GM12878 (cell line): ENCODE data around the gene NEGR1. TPM values are rescaled to one million over a fixed set of nuclear protein-coding genes. Genes with fewer than 3 reads are reported as not detected.

Experiments
- ATAC-seq: fragments of 200-7000 bp; cut with Tn5 transposase; 3 replicates; pipeline ENCODE4 v1.9.1; 2020; ENCODE audit warnings: mild to moderate bottlenecking, moderate library complexity
- BruUV-seq: library from RNA; stranded (reverse); fragments of 400-500 nt; replicated peaks from 2 replicates; lab custom pipeline; 2021; lab: Mats Ljungman, UMichigan
- CTCF ChIA-PET: fragments of 300-600 bp; sonication (Branson Sonifier 250); formaldehyde crosslinking; extraction: SDS; loops from one replicate; lab custom pipeline; 2021; ENCODE audit warnings: inconsistent platforms; lab: Yijun Ruan, JAX
- POLR2A ChIA-PET: fragments of 350-600 bp; formaldehyde crosslinking; extraction: SDS; loops from one replicate; lab custom pipeline; 2021; ENCODE audit warnings: inconsistent platforms; lab: Charles Lee
- RAD21 ChIA-PET: fragments of 300-600 bp; sonication (Branson Sonifier 250); formaldehyde crosslinking; loops from one replicate; lab custom pipeline; 2023; ENCODE audit warnings: antibody characterized with exemption; ENCODE audit not compliant: unreplicated experiment; lab: Charles Lee
- SMC1A ChIA-PET: fragments of 300-600 bp; sonication (Branson Sonifier 250); formaldehyde crosslinking; loops from one replicate; lab custom pipeline; 2023; ENCODE audit not compliant: unreplicated experiment, uncharacterized antibody; lab: Charles Lee
- DNase-seq: peaks from one replicate; pipeline ENCODE4 v3.0.0-alpha.2; 2011; ENCODE audit warnings: low read depth, low spot score
- FAIRE-seq: peaks from 3 replicates; lab custom pipeline; 2011; peaks lifted over from hg19 to GRCh38; lab: Jason Lieb, UNC
- H2AFZ ChIP-seq: 2 replicates; pipeline ENCODE4 v1.6.0; 2011; ENCODE audit warnings: low read depth, low read length, control low read depth; ENCODE audit not compliant: control insufficient read depth
- H3K27ac ChIP-seq: 2 replicates; pipeline ENCODE4 v1.5.1; 2011; ENCODE audit warnings: control low read depth; ENCODE audit not compliant: control insufficient read depth, insufficient read depth
- H3K27me3 ChIP-seq, 2 experiments: replicated peaks in 1 of 2; 2 replicates each; pipeline versions ENCODE4 v1.6.0 to v1.6.1; 2011; ENCODE audit warnings: low read length in 1 of 2; ENCODE audit not compliant: control insufficient read depth in 2 of 2, insufficient read depth in 2 of 2
- H3K36me3 ChIP-seq, 2 experiments: 2 replicates each; pipeline ENCODE4 v1.5.1; 2011; ENCODE audit warnings: low read length in 1 of 2; ENCODE audit not compliant: control insufficient read depth in 2 of 2, insufficient read depth in 2 of 2
- H3K4me1 ChIP-seq: 2 replicates; pipeline ENCODE4 v1.6.1; 2011; ENCODE audit warnings: mild to moderate bottlenecking, low read length, moderate library complexity, mixed read lengths; ENCODE audit not compliant: control insufficient read depth, insufficient read depth
- H3K4me2 ChIP-seq: 2 replicates; pipeline ENCODE4 v1.6.0; 2011; ENCODE audit warnings: control low read depth; ENCODE audit not compliant: control insufficient read depth, insufficient read depth
- H3K4me3 ChIP-seq: fragments of 200-600 bp; sonication (generic); 2 replicates; pipeline ENCODE4 v1.5.1; 2016
- H3K79me2 ChIP-seq: 2 replicates; pipeline ENCODE4 v1.6.0; 2011; ENCODE audit warnings: low read length; ENCODE audit not compliant: control insufficient read depth, insufficient read depth
- H3K9ac ChIP-seq: 2 replicates; pipeline ENCODE4 v1.8.0; 2011; ENCODE audit warnings: low read length, control low read depth, mixed read lengths; ENCODE audit not compliant: control insufficient read depth, insufficient read depth
- H3K9me3 ChIP-seq: replicated peaks from 3 replicates; pipeline ENCODE4 v1.5.1; 2011; ENCODE audit warnings: mild to moderate bottlenecking, low read length; ENCODE audit not compliant: control insufficient read depth, insufficient read depth
- H4K20me1 ChIP-seq: 2 replicates; pipeline ENCODE4 v1.6.0; 2011; ENCODE audit not compliant: control insufficient read depth, insufficient read depth
- BACH1 ChIP-seq: fragments of 450-650 bp; IDR thresholded peaks from 2 replicates; pipeline ENCODE4 v1.6.1; 2017; ENCODE audit warnings: mild to moderate bottlenecking, borderline replicate concordance
- CHD4 ChIP-seq: fragments of 200-600 bp; sonication (generic); IDR thresholded peaks from 2 replicates; pipeline ENCODE4 v1.6.1; 2016; ENCODE audit warnings: mild to moderate bottlenecking
- E2F4 ChIP-seq: IDR thresholded peaks from 2 replicates; pipeline ENCODE4 v1.6.1; 2012; ENCODE audit warnings: low read depth, low read length, improper control_type of control experiment
- HDGF ChIP-seq: fragments of 450-650 bp; IDR thresholded peaks from 2 replicates; pipeline ENCODE4 v1.6.1; 2016; ENCODE audit warnings: antibody characterized with exemption
- KAT2A ChIP-seq: conservative IDR thresholded peaks from 2 replicates; pipeline ENCODE4 v1.6.1; 2011; ENCODE audit warnings: low read depth, low read length; ENCODE audit not compliant: control insufficient read depth
- MYC ChIP-seq: IDR thresholded peaks from 2 replicates; pipeline ENCODE4 v1.6.1; 2011; ENCODE audit warnings: mild to moderate bottlenecking, low read length, moderate library complexity, inconsistent platforms; ENCODE audit not compliant: insufficient read depth, insufficient replicate concordance, insufficient read length, severe bottlenecking
- RAD51 ChIP-seq: fragments of 450-650 bp; IDR thresholded peaks from 2 replicates; pipeline ENCODE4 v1.6.1; 2016; ENCODE audit warnings: moderate library complexity, mild to moderate bottlenecking, inconsistent platforms
- SMAD5 ChIP-seq: IDR thresholded peaks from 2 replicates; pipeline ENCODE4 v1.6.1; 2016; ENCODE audit warnings: antibody characterized with exemption, low read depth
- USF1 ChIP-seq: IDR thresholded peaks from 2 replicates; pipeline ENCODE4 v1.6.1; 2011; ENCODE audit warnings: borderline replicate concordance, low read depth, mild to moderate bottlenecking, moderate library complexity, mixed read lengths, low read length; ENCODE audit not compliant: insufficient read depth; ENCODE audit errors: extremely low read length
- ZBED1 ChIP-seq: IDR thresholded peaks from 2 replicates; pipeline ENCODE4 v1.6.1; 2016; ENCODE audit warnings: borderline replicate concordance
- ZBTB4 ChIP-seq: fragments of 450-650 bp; formaldehyde crosslinking; IDR thresholded peaks from 2 replicates; pipeline ENCODE4 v1.4.0; 2022; ENCODE audit warnings: mild to moderate bottlenecking, moderate library complexity
- ZBTB40 ChIP-seq: fragments of 450-650 bp; IDR thresholded peaks from 2 replicates; pipeline ENCODE4 v1.6.1; 2016; ENCODE audit warnings: mild to moderate bottlenecking, moderate library complexity, borderline replicate concordance
- ZNF274 ChIP-seq: IDR thresholded peaks from one replicate; pipeline ENCODE4 v1.8.0; 2011; ENCODE audit not compliant: insufficient read length, insufficient read depth
- WGBS: methylation state at CpG from one replicate; pipeline ENCODE4 v1.1.6; 2016; ENCODE audit warnings: low lambda C conversion rate; ENCODE audit not compliant: insufficient replicate concordance, insufficient coverage; ENCODE audit errors: missing lambda C conversion rate; 5-methylcytosine and 5-hydroxymethylcytosine counted together
- in situ Hi-C: fragments of 300-500 bp; cut with MboI; formaldehyde crosslinking; loops from 9 replicates; pipeline ENCODE4 v1.14.3; 2018; ENCODE audit warnings: mixed read lengths
- intact Hi-C: fragments of 100-400 bp; cut with micrococcal nuclease; formaldehyde crosslinking; loops from one replicate; pipeline ENCODE4 v1.14.2; 2022; ENCODE audit not compliant: unreplicated experiment
- polyA plus RNA-seq, 11 experiments: library from polyadenylated mRNA; depleted of rRNA in 4 of 11; unstranded in 6 of 11; stranded (reverse) in 5 of 11; fragments of >200 nt; fragmentation: Nextera tagmentation in 4 of 11; fragmentation: Illumina TruSeq in 1 of 11; extraction: Ambion mirVana in 4 of 11; extraction: Trizol in 1 of 11; gene quantifications; 1 replicate in 1 of 11; 2 replicates in 10 of 11; pipeline versions ENCODE4 v1.2.1 to v1.2.3, GENCODE V29; 2011 to 2016; ENCODE audit warnings: inconsistent platforms in 2 of 11, missing spikeins in 2 of 11, low read depth in 1 of 11
- total RNA-seq, 4 experiments: library from RNA; depleted of rRNA in 3 of 4; stranded (reverse); fragments of >200 nt in 3 of 4; fragmentation: Illumina TruSeq in 1 of 4; extraction: Trizol in 1 of 4; gene quantifications; 2 replicates each; pipeline versions ENCODE4 v1.2.1 to v1.2.3, GENCODE V29; 2013 to 2021

NEGR1 gene
- total and polyA plus RNA-seq, 10 of the 15 experiments (the other 5 are each of a cell fraction or from before 2014, with no cell fraction given): under 0.01 to 0.03 (median 0.01) TPM; not detected in 7

- no peak for FAIRE-seq
- BruUV-seq: no TSS peak
- intact Hi-C loops: no loop called here
- ChIA-PET RAD21 (no interaction called here), POLR2A (no interaction called here), SMC1A (no interaction called here), CTCF (no interaction called here)
- no peak overlapping the region for H3K27ac ChIP-seq
- no peaks in the 10 kb centered on the region for H3K4me1 ChIP-seq
- WGBS: 34% methylated on average over 3 of the region's 3 CpGs
- in situ Hi-C loops: no loop called here
- no peak for DNase-seq
- H4K20me1 ChIP-seq: no peaks in the 10 kb centered on the region
- no peak overlapping the region for H3K4me3 ChIP-seq
- no peak overlapping the region for H3K4me2 ChIP-seq
- no peaks in the 10 kb centered on the region for H3K36me3 ChIP-seq
- no peaks in the 10 kb centered on the region for H3K9me3 ChIP-seq
- H3K79me2 ChIP-seq: no peaks in the 10 kb centered on the region
- no peak for ATAC-seq
- no peak overlapping the region for H2AFZ ChIP-seq
- no peaks in the 10 kb centered on the region for H3K27me3 ChIP-seq
- TF ChIP-seq E2F4: no peak
- TF ChIP-seq ZBTB40: no peak
- TF ChIP-seq RAD51: no peak
- TF ChIP-seq MYC: no peak
- no peak for TF ChIP-seq ZBED1
- TF ChIP-seq USF1: no peak
- no peak for TF ChIP-seq CHD4
- no peak for TF ChIP-seq HDGF
- no peak for TF ChIP-seq ZNF274
- no peak for TF ChIP-seq SMAD5
- no peak for TF ChIP-seq KAT2A
- no peak for TF ChIP-seq ZBTB4
- TF ChIP-seq BACH1: no peak
- no peak overlapping the region for H3K9ac ChIP-seq
These were observed 855.3 kb downstream of the NEGR1 start for GRCh38 chr1:71427066-71427465.
